Activated naive CD4-positive, alpha-beta T cell treated with anti-CD3 and anti-CD28 coated beads, Interleukin-2, amount 50 U/mL, for 72 hours (primary cell): ENCODE measurements around the gene HSPA1B. TPM values are rescaled to one million over a fixed set of nuclear protein-coding genes. Genes with fewer than 3 reads are reported as not detected.

Experiments used
- ATAC-seq, 2 donors: fragments of 150-1000 bp; cut with Tn5 transposase; 2 replicates each; pipeline ENCODE4 v1.10.0; 2021; ENCODE audit warnings: mild to moderate bottlenecking in 2 of 2, moderate library complexity in 2 of 2
- DNase-seq, 2 donors: peaks; one replicate each; pipeline ENCODE4 v3.0.0; 2021 to 2022; ENCODE audit warnings: low spot score in 2 of 2
- H3K27ac Mint-ChIP-seq, 2 donors: one replicate each; pipeline ENCODE4 v1.8.0; 2022; ENCODE audit warnings: mild to moderate bottlenecking in 2 of 2, mixed read lengths in 2 of 2
- H3K36me3 Mint-ChIP-seq, 2 donors: one replicate each; pipeline ENCODE4 v1.8.0; 2022; ENCODE audit warnings: mixed read lengths in 2 of 2
- H3K9me3 Mint-ChIP-seq, 2 donors: one replicate each; pipeline ENCODE4 v1.8.0; 2022; ENCODE audit warnings: mixed read lengths in 2 of 2
- total RNA-seq, 2 donors: library from RNA; stranded (reverse); gene quantifications; one replicate each; pipeline ENCODE4 v1.2.3, GENCODE V29; 2022

Gene HSPA1B
- total RNA-seq, 2 donors from 2014 or later: 53.8 to 171 TPM

- ATAC-seq (no peak), DNase-seq (no peak)
- Mint-ChIP-seq H3K27ac (peak overlapping the region in 1 of 2 donors; percentile 42), H3K9me3 (no peaks in the 10 kb centered on the region), H3K36me3 (peaks cover 8 to 9% of the 10 kb centered on the region in 2 donors)
These were observed 50.7 kb downstream of the HSPA1B start for GRCh38 chr6:31878222-31878621.

- DNase-seq: no peak
- no peak for ATAC-seq
- Mint-ChIP-seq H3K9me3 (no peaks in the 10 kb centered on the region), H3K27ac (peak within 1 kb of the TSS in 1 of 2 donors; percentile 42), H3K36me3 (peaks cover 8 to 9% of the 10 kb centered on the region in 2 donors)
These were observed 51.2 kb downstream of the HSPA1B start, which contains the start of gene SLC44A4 for GRCh38 chr6:31878726-31879125. Gene SLC44A4, minus strand, starts transcription at chr6:31878997. Its CDS starts 17 bp downstream, at chr6:31878980.

DNA sequence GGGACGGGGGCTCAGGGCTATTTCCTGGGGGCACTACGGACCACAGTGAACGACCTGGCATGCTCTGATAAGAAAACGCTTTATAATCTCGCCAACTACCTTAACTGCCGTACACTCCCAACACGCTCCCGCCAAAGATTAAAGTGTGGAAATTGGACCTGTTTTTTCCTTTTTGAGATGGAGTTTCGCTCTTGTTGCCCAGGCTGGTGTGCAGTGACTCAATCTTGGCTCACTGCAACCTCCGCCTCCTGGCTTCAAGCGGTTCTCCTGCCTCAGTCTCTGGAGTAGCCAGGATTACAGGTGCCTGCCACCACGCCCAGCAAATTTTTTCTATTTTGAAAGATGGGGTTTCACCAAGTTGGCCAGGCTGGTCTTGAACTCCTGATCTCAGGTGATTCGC lies 51.6 kb downstream of the HSPA1B start:
- ATAC-seq (no peak), DNase-seq (no peak)
- Mint-ChIP-seq H3K9me3 (no peaks in the 10 kb centered on the region), H3K27ac (no peak overlapping the region), H3K36me3 (peaks cover 8 to 9% of the 10 kb centered on the region in 2 donors)

Other genes starting within 250 kb of the HSPA1B start
- gene LTB, start 245.3 kb upstream of the HSPA1B start, total RNA-seq: 100 to 1,000 TPM in 1 of 2 donors, 10 to 100 TPM in 1; 89.3 to 294 TPM
- 10 to 100 TPM; 18.2 to 21.6 TPM for gene LST1, start 241.5 kb upstream of the HSPA1B start, total RNA-seq
- gene NCR3, start 234.7 kb upstream of the HSPA1B start, total RNA-seq: 10 to 100 TPM; 12.7 to 17.2 TPM
- 100 to 1,000 TPM in 1 of 2 donors, 10 to 100 TPM in 1; 43.9 to 117 TPM for gene AIF1, start 212.5 kb upstream of the HSPA1B start, total RNA-seq
- gene PRRC2A, start 207.0 kb upstream of the HSPA1B start, total RNA-seq: 100 to 1,000 TPM; 253 to 336 TPM
- gene BAG6, start 175.1 kb upstream of the HSPA1B start, total RNA-seq: 100 to 1,000 TPM; 286 to 303 TPM
- gene APOM, start 171.8 kb upstream of the HSPA1B start, total RNA-seq: 1 to 10 TPM; 2.6 to 2.7 TPM
- 10 to 100 TPM; 15.0 to 16.4 TPM for gene C6orf47, start 167.0 kb upstream of the HSPA1B start, total RNA-seq
- gene GPANK1, start 162.7 kb upstream of the HSPA1B start, total RNA-seq: 10 to 100 TPM; 36.2 to 39.0 TPM
- gene CSNK2B, start 161.7 kb upstream of the HSPA1B start, total RNA-seq: 100 to 1,000 TPM; 242 to 251 TPM
- gene LY6G5B, start 157.8 kb upstream of the HSPA1B start, total RNA-seq: 10 to 100 TPM; 23.4 to 26.5 TPM
- 1 to 10 TPM; 1.8 to 4.1 TPM for gene LY6G5C, start 146.7 kb upstream of the HSPA1B start, total RNA-seq
- gene ABHD16A, start 124.4 kb upstream of the HSPA1B start, total RNA-seq: 10 to 100 TPM; 33.1 to 46.8 TPM
- not detected for gene LY6G6F, start 120.9 kb upstream of the HSPA1B start, total RNA-seq
- not detected for gene LY6G6D, start 112.4 kb upstream of the HSPA1B start, total RNA-seq
- not detected for gene LY6G6C, start 106.0 kb upstream of the HSPA1B start, total RNA-seq
- gene MPIG6B, start 104.4 kb upstream of the HSPA1B start, total RNA-seq: not detected
- 10 to 100 TPM in 1 of 2 donors, 1 to 10 TPM in 1; 6.7 to 42.6 TPM for gene DDAH2, start 98.4 kb upstream of the HSPA1B start, total RNA-seq
- 100 to 1,000 TPM; 440 to 455 TPM for gene CLIC1, start 91.2 kb upstream of the HSPA1B start, total RNA-seq
- gene MSH5, start 87.7 kb upstream of the HSPA1B start, total RNA-seq: 100 to 1,000 TPM; 116 to 158 TPM
- gene SAPCD1, start 65.1 kb upstream of the HSPA1B start, total RNA-seq: 10 to 100 TPM; 13.3 to 21.3 TPM
- gene VWA7, start 50.4 kb upstream of the HSPA1B start, total RNA-seq: 1 to 10 TPM in 1 of 2 donors, under 1 TPM in 1; 0.68 to 2.6 TPM
- gene VARS1, start 32.0 kb upstream of the HSPA1B start, total RNA-seq: 100 to 1,000 TPM in 1 of 2 donors, 10 to 100 TPM in 1; 57.7 to 127 TPM
- 100 to 1,000 TPM; 150 to 173 TPM for gene LSM2, start 20.8 kb upstream of the HSPA1B start, total RNA-seq
- gene HSPA1L, start 12.5 kb upstream of the HSPA1B start, total RNA-seq: 1 to 10 TPM; 2.3 to 2.8 TPM
- gene HSPA1A, start 12.2 kb upstream of the HSPA1B start, total RNA-seq: 10 to 100 TPM; 55.1 to 79.8 TPM
- gene NEU1, start 35.1 kb downstream of the HSPA1B start, total RNA-seq: 10 to 100 TPM; 18.6 to 48.8 TPM
- gene SLC44A4, start 51.3 kb downstream of the HSPA1B start, total RNA-seq: under 1 TPM in 1 of 2 donors, not detected in 1; 0.29 TPM
- 10 to 100 TPM; 40.1 to 58.5 TPM for gene EHMT2, start 70.0 kb downstream of the HSPA1B start, total RNA-seq
- 1 to 10 TPM; 1.3 to 2.4 TPM for gene ZBTB12, start 74.3 kb downstream of the HSPA1B start, total RNA-seq
- gene C2, start 100.0 kb downstream of the HSPA1B start, total RNA-seq: 1 to 10 TPM in 1 of 2 donors, under 1 TPM in 1; 0.53 to 5.2 TPM
- 1 to 10 TPM; 1.9 to 3.6 TPM for gene CFB, start 118.4 kb downstream of the HSPA1B start, total RNA-seq
- gene NELFE, start 131.2 kb downstream of the HSPA1B start, total RNA-seq: 10 to 100 TPM; 69.7 to 70.9 TPM
- 100 to 1,000 TPM in 1 of 2 donors, 10 to 100 TPM in 1; 91.8 to 115 TPM for gene SKIC2, start 131.4 kb downstream of the HSPA1B start, total RNA-seq
- 10 to 100 TPM; 16.2 to 18.5 TPM for gene DXO, start 144.4 kb downstream of the HSPA1B start, total RNA-seq
- gene C4A, start 154.3 kb downstream of the HSPA1B start, total RNA-seq: 1 to 10 TPM; 4.1 to 8.1 TPM
- 1 to 10 TPM; 3.9 to 5.2 TPM for gene C4B, start 187.1 kb downstream of the HSPA1B start, total RNA-seq
- under 1 TPM; 0.32 to 0.49 TPM for gene CYP21A2, start 210.7 kb downstream of the HSPA1B start, total RNA-seq